Measurements from ENCODE around the gene ZNF33A. TPM values are rescaled to one million over a fixed set of nuclear protein-coding genes. Genes with fewer than 3 reads are reported as not detected.
"Not testable (repeated sequence)": the region's sequence is repeated elsewhere in the genome, so short reads cannot be mapped to it uniquely, and the experiment has no call there.

The ZNF33A gene
- total RNA-seq, 2 experiments from 2014 or later, result 30.8 to 33.5 TPM

DNA sequence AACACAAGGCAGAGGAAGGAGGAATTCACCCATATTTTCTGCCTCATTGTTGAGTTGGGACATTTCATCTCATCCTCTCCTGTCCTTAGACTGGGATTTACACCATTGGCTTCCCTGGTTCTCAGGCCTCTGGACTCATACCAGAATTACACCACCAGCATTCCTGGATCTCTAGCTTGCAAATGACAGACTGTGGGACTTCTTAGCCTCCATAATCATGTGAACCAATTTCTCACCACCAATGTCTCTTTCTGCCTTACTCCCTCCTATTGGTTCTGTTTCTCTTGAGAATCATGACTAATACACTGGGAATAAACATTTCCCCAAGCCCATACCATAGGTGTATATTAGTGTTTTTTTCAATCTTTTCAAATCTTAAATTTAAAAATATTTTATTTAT lies 2.9 kb upstream of the ZNF33A start:
- Mint-ChIP-seq H3K36me3 (ENCODE audit: low read depth) (peaks cover 13% of the 10 kb centered on the region), H3K4me1 (peaks cover 17% of the 10 kb centered on the region), H3K4me3 (no peak overlapping the region), H3K27me3 (no peaks in the 10 kb centered on the region), H3K27ac (no peak overlapping the region), H3K9me3 (no peaks in the 10 kb centered on the region)
- ChIA-PET POLR2A (no interaction called here), CTCF (interaction anchor here (1.2 kb wide), 1 partner anchor 32 kb away, joined by 3 read pairs; no protein-coding TSS in a partner anchor)
- no peak for DNase-seq

DNA sequence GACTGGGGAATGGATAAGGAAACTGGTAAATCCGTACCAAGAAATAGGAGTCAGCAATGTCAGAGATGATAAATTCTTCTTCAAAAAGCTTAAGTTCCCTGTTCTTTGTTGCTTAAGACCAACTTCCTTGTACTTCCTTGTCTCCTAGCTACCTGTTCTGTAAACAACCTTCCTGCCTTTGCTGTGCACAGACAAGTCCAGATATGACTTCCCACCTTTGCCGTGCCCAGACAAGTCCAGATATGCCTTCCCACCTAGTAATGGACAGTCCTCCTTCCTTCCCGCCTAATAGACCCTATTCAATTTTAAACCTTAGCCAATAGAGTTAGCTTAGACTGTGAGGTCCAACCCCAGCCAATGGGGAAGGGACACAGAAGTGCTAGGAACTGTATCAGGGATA lies 2.5 kb upstream of the ZNF33A start:
- Mint-ChIP-seq H3K4me1 (peaks cover 19% of the 10 kb centered on the region), H3K36me3 (ENCODE audit: low read depth) (peaks cover 16% of the 10 kb centered on the region), H3K27ac (no peak overlapping the region), H3K9me3 (no peaks in the 10 kb centered on the region), H3K4me3 (no peak overlapping the region), H3K27me3 (no peaks in the 10 kb centered on the region)
- ChIA-PET CTCF (no interaction called here), POLR2A (no interaction called here)
- DNase-seq, result no peak

DNA sequence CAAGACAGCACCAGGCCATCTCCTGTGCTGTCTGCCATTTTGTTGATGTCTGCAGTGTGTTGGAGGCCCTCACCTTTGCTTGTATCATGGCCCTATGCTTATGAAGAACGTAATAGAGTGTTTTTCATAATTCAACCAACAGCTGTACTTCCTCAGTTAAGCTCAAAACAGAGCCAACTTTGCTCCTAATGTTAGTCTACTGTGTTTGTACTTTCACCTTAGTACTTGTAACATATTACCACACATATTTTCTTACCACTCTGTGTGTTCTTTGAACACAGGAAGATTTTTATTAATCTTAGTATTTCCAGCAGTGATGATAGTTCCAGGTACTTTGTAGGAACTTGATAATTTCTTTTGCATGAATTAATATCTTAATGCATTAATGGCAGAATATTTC lies 5.9 kb downstream of the ZNF33A start:
- Mint-ChIP-seq H3K36me3 (ENCODE audit: low read depth) (peaks cover 84% of the 10 kb centered on the region), H3K27me3 (no peaks in the 10 kb centered on the region), H3K9me3 (peaks cover 14% of the 10 kb centered on the region), H3K4me3 (no peak overlapping the region), H3K27ac (no peak overlapping the region), H3K4me1 (peaks cover 26% of the 10 kb centered on the region)
- ChIA-PET CTCF (no interaction called here), POLR2A (no interaction called here)
- no peak for DNase-seq

DNA sequence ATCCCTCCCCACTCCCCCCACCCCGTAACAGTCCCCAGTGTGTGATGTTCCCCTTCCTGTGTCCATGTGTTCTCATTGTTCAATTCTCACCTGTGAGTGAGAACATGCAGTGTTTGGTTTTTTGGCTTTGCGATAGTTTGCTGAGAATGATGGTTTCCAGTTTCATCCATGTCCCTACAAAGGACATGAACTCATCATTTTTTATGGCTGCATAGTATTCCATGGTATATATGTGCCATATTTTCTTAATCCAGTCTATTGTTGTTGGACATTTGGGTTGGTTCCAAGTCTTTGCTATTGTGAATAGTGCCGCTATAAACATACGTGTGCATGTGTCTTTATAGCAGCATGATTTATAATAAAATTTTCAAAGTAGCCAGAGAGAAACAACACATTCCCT lies 8.6 kb downstream of the ZNF33A start:
- Mint-ChIP-seq H3K36me3 (ENCODE audit: low read depth) (peaks cover 91% of the 10 kb centered on the region), H3K4me1 (peaks cover 13% of the 10 kb centered on the region), H3K9me3 (peaks cover 17% of the 10 kb centered on the region)
- H3K27ac Mint-ChIP-seq, CTCF ChIA-PET, H3K27me3 Mint-ChIP-seq, H3K4me3 Mint-ChIP-seq, DNase-seq: not testable (repeated sequence)
- POLR2A ChIA-PET, result interaction anchor here (0.7 kb wide), 1 partner anchor 17 kb away, joined by 3 read pairs; no protein-coding TSS in a partner anchor

DNA sequence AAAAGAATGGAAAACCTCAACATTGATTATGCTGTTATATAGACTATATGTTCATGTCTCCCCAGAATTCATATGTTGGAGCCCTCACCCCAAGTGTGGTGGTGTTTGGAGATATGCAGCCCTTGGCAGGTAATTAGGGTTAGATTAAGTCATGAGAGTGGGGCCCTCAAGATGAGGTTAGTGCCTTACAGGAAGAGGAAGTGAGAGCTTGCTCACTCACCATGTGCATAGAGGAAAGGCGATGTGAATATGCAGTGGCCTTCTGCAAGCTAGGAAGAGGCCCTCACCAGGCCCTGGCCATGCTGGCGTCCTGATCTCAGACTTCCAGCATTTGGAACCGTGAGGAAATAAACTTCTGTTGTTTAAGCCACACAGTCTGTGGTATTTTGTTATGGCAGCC lies 14.8 kb downstream of the ZNF33A start:
- POLR2A ChIA-PET, result no interaction called here
- Mint-ChIP-seq H3K27ac (no peak overlapping the region), H3K9me3 (peaks cover 25% of the 10 kb centered on the region), H3K4me3 (no peak overlapping the region), H3K36me3 (ENCODE audit: low read depth) (peaks cover 90% of the 10 kb centered on the region), H3K4me1 (peaks cover 26% of the 10 kb centered on the region), H3K27me3 (no peaks in the 10 kb centered on the region)
- no peak for DNase-seq
- CTCF ChIA-PET, result no interaction called here

DNA sequence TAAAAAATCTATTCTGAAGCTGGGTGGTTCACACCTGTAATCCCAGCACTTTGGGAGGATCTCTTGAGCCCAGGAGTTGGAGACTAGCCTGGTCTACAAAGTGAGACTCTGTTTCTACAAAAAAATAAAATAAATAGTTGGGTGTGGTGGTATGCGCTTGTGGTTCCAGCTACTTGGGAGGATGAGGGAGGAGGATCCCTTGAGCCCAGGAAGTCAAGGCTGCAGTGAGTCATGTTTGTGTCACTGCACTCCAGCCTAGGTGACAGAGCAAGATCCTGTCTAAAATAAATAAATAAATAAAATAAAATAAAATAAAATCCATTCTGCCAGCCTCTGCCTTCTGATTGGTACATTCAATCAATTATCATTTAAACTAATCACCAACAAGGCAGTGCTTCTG lies 17.5 kb downstream of the ZNF33A start:
- ChIA-PET CTCF (interaction anchor here (1.0 kb wide), 1 partner anchor 16 kb away, joined by 3 read pairs; no protein-coding TSS in a partner anchor), POLR2A (no interaction called here)
- no peak for DNase-seq
- H3K27ac Mint-ChIP-seq, result no peak overlapping the region
- H3K27me3 Mint-ChIP-seq, result no peaks in the 10 kb centered on the region
- peaks cover 21% of the 10 kb centered on the region for H3K9me3 Mint-ChIP-seq
- H3K4me3 Mint-ChIP-seq, result no peak overlapping the region
- H3K36me3 Mint-ChIP-seq (ENCODE audit: low read depth), result peaks cover 80% of the 10 kb centered on the region
- H3K4me1 Mint-ChIP-seq, result peaks cover 28% of the 10 kb centered on the region

DNA sequence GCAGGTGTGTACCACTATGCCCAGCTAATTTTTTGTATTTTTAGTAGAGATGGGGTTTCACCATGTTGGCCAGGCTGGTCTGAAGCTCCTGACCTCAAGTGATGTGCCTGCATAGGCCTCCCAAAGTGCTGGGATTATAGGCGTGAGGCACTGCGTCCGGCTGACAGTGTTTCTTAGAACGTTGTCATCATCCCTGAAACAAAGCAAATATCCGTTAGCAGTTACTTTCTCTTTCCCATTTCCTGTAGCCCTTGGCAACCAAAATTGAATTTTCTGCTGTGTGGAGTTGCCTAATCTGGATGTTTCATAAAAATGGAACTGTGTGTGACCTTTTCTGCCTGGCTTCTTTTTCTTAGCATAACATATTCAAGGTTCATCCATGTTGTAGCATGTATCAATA lies 22.4 kb downstream of the ZNF33A start:
- ChIA-PET CTCF (no interaction called here), POLR2A (no interaction called here)
- H3K9me3 Mint-ChIP-seq, result peaks cover 23% of the 10 kb centered on the region
- DNase-seq, result no peak
- peaks cover 81% of the 10 kb centered on the region for H3K36me3 Mint-ChIP-seq (ENCODE audit: low read depth)
- H3K27me3 Mint-ChIP-seq, result no peaks in the 10 kb centered on the region
- H3K4me1 Mint-ChIP-seq, result peaks cover 17% of the 10 kb centered on the region
- H3K27ac Mint-ChIP-seq, result no peak overlapping the region
- no peak overlapping the region for H3K4me3 Mint-ChIP-seq

DNA sequence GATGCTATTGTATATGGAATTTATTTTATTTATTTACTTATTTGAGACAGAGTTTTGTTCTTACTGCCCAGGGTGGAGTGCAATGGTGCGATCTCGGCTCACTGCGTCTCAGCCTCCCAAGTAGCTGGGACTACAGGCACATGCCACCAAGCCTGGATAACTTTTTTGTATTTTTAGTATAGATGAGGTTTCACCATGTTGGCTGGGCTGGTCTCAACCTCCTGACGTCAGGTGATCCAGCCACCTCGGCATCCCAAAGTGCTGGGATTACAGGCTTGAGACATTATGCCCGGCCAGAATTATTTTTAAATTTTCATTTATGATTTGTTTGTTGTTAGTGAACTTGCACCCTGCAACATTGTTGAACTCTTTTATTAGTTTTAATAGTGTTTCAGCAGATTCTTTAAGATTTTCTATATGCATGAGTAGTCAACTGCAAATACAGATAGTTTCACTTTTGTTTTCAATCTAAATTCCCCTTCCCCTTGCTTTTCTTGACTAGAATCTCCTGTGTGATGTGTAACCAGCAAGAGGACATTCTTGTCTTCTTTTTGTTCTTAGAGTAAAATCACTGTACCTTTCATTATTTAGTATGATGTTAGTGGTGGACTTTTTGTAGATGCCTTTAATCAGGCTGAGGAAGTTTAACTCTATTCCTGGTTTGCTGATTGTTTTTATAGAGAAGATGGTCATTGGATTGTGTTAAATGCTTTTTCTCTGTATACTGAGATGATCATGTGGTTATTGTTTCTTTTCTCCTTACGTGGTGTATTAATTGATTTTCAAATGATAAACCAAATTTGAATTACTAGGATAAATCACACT lies 27.8 kb downstream of the ZNF33A start:
- Mint-ChIP-seq H3K4me1 (peaks cover 29% of the 10 kb centered on the region), H3K27me3 (no peaks in the 10 kb centered on the region), H3K27ac (peak overlapping the region; percentile 92), H3K36me3 (ENCODE audit: low read depth) (peaks cover 78% of the 10 kb centered on the region), H3K9me3 (peaks cover 29% of the 10 kb centered on the region), H3K4me3 (peak overlapping the region; percentile 69)
- ChIA-PET CTCF (no interaction called here), POLR2A (no interaction called here)
- DNase-seq, result no peak

DNA sequence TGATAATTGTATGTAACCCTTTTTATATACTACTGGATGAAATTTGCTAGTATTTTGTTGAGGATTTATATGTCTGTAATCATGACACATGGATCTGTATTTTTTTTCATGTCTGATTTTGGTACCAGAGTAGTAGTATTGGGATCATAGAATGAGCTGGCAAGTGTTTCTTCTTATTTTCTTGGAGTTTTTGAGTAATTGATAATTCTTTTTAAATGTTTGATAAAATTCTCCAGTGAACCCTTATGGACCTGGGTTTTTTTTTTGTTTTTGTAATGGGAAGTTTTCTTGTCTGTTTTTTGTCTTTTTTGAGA lies 28.4 kb downstream of the ZNF33A start:
- H3K4me3 Mint-ChIP-seq, result peak overlapping the region; percentile 69
- POLR2A ChIA-PET, result no interaction called here
- peaks cover 79% of the 10 kb centered on the region for H3K36me3 Mint-ChIP-seq (ENCODE audit: low read depth)
- CTCF ChIA-PET, result no interaction called here
- peak overlapping the region; percentile 92 for H3K27ac Mint-ChIP-seq
- peaks cover 32% of the 10 kb centered on the region for H3K4me1 Mint-ChIP-seq
- DNase-seq, result no peak
- no peaks in the 10 kb centered on the region for H3K27me3 Mint-ChIP-seq
- H3K9me3 Mint-ChIP-seq, result peaks cover 29% of the 10 kb centered on the region

DNA sequence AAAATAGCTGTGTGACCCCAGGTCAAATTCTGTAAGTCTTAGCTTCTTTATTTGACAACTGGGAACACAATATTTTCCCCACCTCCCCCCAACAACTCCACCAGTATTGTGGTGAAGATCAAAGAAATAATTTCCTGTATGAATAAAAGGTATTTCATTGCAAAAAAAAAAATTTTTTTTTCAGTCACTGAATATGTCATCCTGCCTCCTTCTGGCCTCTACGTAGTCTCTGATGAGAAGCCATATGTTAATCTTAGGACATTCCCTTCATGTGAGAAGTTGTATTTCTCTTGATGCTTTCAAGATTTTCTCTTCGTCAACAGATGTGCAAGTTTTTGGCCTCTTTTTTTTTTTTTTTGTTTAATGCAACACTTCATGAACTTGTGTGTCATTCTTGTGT lies 33.0 kb downstream of the ZNF33A start:
- no peak for DNase-seq
- Mint-ChIP-seq H3K9me3 (peaks cover 38% of the 10 kb centered on the region), H3K27me3 (no peaks in the 10 kb centered on the region), H3K36me3 (ENCODE audit: low read depth) (peaks cover 79% of the 10 kb centered on the region), H3K27ac (no peak overlapping the region), H3K4me3 (no peak overlapping the region), H3K4me1 (peaks cover 29% of the 10 kb centered on the region)
- CTCF ChIA-PET, result interaction anchor here (0.7 to 1.7 kb wide), 2 partner anchors 18 to 67 kb away, joined by 4 read pairs; partner anchors contain the start of gene ZNF25
- POLR2A ChIA-PET, result no interaction called here

DNA sequence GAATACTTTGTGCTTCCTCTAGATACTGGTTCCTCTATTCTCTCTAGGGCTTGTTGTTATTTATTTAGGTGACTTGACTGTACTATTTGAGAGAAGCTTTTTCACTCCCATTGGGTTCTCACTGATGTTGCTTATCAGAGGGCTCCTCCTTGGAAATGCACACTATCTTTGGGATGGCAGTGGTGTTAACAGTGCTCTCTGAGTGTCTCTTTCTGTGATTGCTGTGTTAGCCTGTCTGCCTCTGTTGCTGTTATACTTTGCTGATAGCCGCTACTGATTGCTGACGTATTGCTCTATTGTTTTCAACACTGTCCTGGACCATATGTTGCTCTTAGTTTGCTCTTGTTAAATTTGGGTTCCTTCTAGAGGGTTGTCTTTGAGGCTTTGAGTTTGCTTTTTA lies 34.7 kb downstream of the ZNF33A start:
- POLR2A ChIA-PET, result no interaction called here
- no peak overlapping the region for H3K27ac Mint-ChIP-seq
- H3K27me3 Mint-ChIP-seq, result no peaks in the 10 kb centered on the region
- CTCF ChIA-PET, result no interaction called here
- no peak overlapping the region for H3K4me3 Mint-ChIP-seq
- peaks cover 78% of the 10 kb centered on the region for H3K36me3 Mint-ChIP-seq (ENCODE audit: low read depth)
- H3K9me3 Mint-ChIP-seq, result peaks cover 39% of the 10 kb centered on the region
- no peak for DNase-seq
- H3K4me1 Mint-ChIP-seq, result peaks cover 15% of the 10 kb centered on the region

DNA sequence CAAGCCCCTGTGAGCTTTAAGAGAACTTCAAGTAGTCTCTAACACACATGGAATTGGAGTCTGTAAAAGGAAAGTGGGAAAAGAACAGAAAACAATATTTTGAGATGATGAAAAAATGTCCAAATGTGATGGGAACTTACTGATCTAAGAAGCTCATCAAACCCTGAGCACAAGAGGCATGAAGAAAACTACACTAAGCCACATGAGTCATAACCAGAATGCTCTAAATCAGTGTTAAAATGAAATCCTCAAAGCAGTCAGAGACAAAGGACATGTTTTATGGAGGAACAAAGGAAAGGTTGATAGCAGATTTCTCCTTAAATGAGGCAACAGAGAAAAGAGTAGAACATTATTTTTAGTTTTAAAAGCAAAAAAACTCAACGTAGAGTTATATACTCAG lies 37.2 kb downstream of the ZNF33A start:
- Mint-ChIP-seq H3K4me1 (peaks cover 11% of the 10 kb centered on the region), H3K4me3 (no peak overlapping the region), H3K36me3 (ENCODE audit: low read depth) (peaks cover 73% of the 10 kb centered on the region), H3K27me3 (no peaks in the 10 kb centered on the region), H3K27ac (no peak overlapping the region), H3K9me3 (peaks cover 41% of the 10 kb centered on the region)
- CTCF ChIA-PET, result interaction anchor here (0.7 kb wide), 1 partner anchor 101 kb away, joined by 3 read pairs; no protein-coding TSS in a partner anchor
- no peak for DNase-seq
- POLR2A ChIA-PET, result no interaction called here

DNA sequence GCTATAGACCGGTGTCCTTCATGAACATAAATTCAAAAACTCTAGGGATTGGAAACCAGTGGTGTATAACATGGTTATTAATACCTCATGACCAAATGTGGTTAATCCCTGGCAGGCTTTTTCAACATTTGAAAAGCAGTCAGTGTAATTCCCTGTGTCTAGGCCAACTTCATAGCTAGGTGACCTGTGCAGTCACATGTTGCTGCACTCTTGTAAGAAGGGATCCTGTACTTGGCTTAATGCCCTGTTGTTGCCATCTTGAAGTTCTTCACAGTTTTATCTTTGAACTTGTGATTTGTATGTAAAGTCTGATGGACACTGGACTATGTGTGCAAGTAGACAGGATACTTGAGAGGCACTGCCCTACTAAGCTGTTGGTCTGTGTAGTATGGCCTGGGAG lies 39.7 kb downstream of the ZNF33A start:
- ChIA-PET POLR2A (no interaction called here), CTCF (interaction anchor here (1.1 kb wide), 1 partner anchor 38 kb away, joined by 4 read pairs; no protein-coding TSS in a partner anchor)
- Mint-ChIP-seq H3K27ac (no peak overlapping the region), H3K9me3 (peaks cover 60% of the 10 kb centered on the region), H3K4me1 (peaks cover 2% of the 10 kb centered on the region), H3K27me3 (no peaks in the 10 kb centered on the region), H3K36me3 (ENCODE audit: low read depth) (peaks cover 75% of the 10 kb centered on the region), H3K4me3 (no peak overlapping the region)
- DNase-seq, result no peak

DNA sequence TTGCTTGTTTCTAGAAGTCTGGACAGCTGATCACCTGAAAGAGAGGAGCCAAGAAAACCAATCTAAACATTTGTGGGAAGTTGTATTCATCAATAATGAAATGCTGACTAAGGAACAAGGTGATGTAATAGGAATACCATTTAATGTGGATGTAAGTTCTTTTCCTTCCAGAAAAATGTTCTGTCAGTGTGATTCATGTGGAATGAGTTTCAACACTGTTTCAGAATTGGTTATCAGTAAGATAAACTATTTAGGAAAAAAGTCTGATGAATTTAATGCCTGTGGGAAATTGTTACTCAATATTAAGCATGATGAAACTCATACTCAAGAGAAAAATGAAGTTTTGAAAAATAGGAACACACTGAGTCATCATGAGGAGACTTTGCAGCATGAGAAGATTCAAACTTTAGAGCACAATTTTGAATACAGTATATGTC lies 43.9 kb downstream of the ZNF33A start:
- Mint-ChIP-seq H3K36me3 (ENCODE audit: low read depth) (peaks cover 84% of the 10 kb centered on the region), H3K9me3 (peaks cover 66% of the 10 kb centered on the region), H3K4me1 (no peaks in the 10 kb centered on the region), H3K27ac (no peak overlapping the region), H3K4me3 (no peak overlapping the region), H3K27me3 (no peaks in the 10 kb centered on the region)
- ChIA-PET CTCF (no interaction called here), POLR2A (no interaction called here)
- no peak for DNase-seq
